HG03045 (cell line): ENCODE results near the gene SELENOK.
A peak's percentile ranks its signal among the peaks of the same experiment; 100 is the strongest.
"Not testable (repeated sequence)": the region's sequence is repeated elsewhere in the genome, so short reads cannot be mapped to it uniquely, and the experiment has no call there.

ENCODE experiments used
- ATAC-seq: cut with Tn5 transposase; IDR thresholded peaks from one replicate; pipeline ENCODE4 v1.9.1; 2021; ENCODE audit warnings: mild to moderate bottlenecking, moderate library complexity; ENCODE audit not compliant: unreplicated experiment

The SELENOK gene

DNA sequence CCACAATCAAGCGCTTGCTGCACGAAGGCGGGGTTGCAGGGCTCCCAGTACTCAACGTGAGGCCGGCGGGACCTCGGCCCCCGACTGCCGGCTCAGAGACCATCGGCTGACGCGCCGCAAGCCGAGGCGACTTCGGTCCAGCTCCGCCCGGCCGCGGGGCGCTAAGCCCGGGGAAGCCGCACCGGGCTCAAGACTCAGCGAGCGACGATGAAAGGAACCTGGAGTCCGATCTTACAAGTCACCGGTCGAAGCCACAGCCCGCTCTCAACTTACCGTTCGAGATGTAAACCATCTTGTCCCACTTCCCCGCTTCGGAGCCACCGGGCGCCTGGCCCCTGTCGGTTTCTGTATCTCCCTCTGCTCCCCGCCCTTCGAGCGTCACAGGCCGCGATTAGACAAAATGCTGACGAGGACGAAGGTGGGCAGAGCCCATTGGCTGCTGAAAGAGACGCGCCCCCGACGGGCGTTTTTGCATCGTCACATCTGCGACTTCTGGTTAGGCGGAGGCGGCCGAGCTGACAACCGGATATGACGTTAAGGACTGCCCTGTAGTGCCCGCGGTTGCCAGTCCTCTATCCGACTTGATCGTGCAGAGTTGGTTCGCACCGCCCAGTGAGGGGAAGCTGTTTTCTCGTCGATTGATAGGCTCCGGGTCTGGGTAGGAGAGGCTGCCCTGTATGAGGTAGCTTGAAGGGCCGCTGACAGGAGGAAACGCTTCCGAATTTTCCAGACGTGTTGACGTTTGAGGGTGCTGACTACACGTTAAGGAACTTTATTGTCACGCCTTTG lies at the start of gene SELENOK:
Gene SELENOK (minus strand): TSS at position 363 of the 789 bp plus-strand sequence.
- ATAC-seq: peak; percentile 96

DNA sequence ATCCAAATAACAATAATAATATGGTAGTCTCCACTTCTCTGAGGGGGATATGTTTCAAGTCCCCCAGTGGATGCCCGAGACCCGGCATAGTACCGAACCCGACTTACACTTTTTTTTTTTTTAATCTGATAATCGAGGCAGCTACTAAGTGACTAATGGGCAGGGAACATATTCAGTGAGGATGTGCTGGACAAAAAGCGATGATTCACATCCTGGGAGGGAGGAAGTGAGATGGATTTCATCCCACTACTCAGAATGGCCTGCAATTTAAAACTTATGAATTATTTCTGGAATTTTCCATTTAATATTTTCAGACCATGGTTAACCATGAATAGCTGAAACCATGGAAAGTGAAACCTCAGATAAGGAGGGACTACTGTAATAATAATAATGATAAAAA lies 49.5 kb upstream of the SELENOK start:
- no peak for ATAC-seq

DNA sequence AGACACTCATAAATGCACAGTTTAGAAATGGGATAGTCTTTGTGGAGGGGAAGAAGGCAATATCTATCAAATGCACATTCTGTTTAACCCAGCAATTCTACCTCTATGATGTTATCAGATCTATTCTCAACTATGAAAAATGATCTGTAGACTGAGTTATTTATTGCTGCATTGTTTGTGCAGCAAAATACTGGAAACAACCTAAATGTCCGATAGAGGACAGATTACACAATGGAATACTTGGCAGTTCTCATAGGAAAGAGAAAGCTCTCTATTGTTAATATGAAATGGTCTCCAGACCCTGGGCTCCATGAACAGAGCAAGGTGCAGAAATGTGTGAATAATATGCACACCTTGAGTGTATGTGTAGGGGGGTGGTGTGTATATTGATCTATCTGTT lies 49.0 kb upstream of the SELENOK start:
- ATAC-seq: no peak

DNA sequence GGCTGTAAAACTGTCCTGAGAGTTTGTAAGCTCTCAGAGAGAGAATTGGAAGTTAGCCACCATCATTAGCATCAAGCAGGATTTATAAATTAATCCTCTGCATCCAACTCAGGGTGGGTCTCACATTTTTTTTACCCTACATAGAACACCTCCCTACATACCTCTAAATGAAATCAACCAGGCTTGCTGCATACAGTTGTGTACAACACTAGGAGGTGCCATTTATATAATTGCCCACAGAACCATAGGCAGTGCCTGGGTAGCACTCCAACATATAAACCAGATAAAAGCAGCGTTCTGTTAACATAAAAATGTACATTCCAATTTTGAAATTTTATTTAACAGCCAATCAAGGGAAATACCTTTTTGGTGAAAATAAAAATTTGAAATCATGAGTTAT lies 48.2 kb upstream of the SELENOK start:
- no peak for ATAC-seq

DNA sequence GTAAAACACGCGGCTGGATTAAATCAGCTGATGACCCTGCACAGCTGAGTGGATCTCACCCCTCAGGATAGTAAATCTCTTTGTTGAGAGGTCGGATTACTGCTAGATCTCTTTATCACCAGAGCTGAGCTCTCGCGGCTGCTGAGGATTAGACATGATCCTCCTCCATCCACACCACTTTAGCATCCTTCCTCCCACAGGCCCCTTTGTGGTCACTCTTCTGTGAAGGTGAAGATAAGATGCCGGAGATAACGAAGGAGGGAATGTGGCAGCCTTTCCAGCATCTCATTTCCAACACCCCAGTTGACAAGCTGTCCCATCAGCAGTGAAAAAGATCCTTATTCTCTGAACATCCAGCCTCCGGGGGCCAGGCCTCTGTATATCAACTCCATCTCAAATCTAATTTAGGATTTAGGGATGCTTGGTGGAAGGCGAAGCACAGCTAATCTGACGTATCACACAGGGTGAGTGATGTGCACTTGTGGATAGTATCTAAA lies 47.5 kb upstream of the SELENOK start:
- no peak for ATAC-seq

DNA sequence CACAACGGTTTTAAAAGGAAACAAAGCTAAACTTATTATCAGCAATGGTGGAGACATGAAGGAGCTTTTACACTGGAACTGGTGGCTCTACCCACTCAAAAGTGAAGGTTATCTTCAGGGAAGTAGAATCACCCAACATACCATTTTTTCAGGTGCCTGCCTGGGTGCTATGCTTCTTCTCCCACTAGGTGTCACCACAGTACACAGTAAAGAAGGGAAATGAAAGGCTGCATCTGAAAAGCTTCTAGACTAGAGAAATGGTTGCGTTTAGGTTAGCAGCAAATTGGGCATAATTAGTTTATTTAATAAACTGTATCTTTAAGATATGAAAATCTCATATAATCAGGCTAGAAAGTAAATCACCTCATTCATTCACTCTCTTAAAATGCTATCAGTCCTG lies 47.0 kb upstream of the SELENOK start:
- ATAC-seq: no peak

DNA sequence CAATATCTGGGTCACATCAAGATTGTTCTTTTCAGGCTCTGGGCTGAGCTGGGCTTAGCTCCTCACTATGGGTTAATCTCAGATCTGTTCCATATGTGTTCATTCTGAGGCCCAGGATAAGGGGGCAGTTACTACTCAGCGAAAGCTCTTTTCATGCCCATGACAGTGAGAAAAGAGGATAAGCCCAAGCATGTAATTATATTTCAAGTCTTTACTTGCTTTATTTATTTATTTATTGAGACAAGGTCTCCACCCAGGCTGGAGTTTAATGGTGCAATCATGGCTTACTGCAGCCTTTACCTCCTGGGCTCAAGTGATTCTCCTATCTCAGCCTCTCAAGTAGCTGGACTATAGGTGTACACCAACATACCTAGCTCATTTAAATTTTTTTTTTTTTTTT lies 44.7 kb upstream of the SELENOK start:
- no peak for ATAC-seq

DNA sequence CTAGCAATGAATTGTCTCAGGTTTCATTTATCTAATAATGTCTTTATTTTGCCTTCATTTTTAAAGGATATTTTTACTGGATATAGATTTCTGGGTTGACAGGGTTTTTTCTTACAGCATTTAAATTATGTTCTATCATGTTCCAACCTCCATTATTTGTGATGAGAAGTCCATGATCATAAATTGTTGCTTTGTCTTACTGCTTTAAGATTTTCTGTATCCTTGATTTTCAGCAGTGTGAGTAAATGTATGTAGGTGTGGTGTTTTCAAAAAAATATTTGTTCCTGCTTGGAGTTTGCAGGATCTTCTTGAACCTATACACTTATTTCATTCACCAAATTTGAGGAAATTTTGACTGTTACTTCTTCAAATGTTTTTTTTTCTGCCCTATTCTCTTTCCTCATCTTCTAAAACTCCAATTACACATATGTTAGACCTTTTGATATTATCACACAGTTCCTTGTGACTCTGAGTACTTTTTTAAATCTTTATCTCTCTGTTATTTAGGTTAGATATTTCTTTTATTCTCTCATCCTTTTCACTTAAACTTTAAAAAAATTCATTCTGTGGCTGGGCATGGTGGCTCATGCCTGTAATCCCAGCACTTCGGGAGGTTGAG lies 43.7 kb upstream of the SELENOK start:
- no peak for ATAC-seq

DNA sequence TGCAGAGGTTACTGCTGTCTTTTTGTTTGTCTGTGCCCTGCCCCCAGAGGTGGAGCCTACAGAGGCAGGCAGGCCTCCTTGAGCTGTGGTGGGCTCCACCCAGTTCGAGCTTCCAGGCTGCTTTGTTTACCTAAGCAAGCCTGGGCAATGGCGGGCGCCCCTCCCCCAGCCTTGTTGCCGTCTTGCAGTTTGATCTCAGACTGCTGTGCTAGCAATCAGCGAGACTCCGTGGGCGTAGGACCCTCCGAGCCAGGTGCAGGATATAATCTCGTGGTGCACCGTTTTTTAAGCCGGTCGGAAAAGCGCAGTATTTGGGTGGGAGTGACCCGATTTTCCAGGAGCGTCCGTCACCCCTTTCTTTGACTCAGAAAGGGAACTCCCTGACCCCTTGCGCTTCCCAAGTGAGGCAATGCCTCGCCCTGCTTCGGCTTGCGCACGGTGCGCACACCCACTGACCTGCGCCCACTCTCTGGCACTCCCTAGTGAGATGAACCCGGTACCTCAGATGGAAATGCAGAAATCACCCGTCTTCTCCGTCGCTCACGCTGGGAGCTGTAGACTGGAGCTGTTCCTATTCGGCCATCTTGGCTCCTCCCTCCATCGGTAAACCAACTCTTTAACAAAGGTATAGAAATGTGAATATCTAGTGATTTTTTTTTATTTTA lies 35.7 kb upstream of the SELENOK start:
- not testable (repeated sequence) for ATAC-seq

DNA sequence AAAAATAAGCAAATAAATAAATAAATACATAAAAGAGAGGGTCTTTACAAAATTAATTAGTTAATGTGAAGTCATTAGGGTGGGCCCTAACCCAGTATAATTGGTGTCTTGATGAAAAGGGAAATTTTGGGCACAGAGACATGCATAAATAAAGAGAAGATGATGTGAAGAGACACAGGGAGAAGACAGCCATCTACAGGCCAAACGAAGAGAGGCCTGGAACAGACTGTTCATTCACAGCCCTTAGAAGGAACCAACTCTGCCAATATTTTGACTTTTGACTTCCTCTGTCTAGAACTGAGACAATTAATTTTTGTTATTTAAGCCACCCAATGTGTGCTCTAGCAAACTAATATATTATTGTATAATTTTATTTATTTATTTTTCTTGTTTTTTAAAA lies 29.6 kb upstream of the SELENOK start:
- ATAC-seq: no peak

DNA sequence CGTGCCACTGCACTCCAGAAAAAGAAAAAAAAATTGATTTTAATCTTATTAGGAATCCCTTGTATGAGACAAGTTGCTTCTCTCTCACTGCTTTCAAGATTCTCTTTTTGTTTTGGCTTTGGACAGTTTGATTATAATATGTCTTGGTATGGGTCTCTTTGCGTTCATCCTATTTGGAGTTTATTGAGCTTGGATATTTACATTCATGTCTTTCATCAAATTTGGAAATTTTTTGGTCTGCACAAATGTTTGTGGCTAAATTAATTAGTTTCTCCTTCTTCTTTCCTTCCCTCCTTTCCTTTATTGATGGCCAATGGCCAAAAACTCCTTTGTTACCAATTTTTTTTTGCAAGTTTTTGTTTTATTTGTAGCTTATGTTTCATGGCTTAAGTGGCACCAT lies 28.1 kb upstream of the SELENOK start:
- ATAC-seq: no peak

DNA sequence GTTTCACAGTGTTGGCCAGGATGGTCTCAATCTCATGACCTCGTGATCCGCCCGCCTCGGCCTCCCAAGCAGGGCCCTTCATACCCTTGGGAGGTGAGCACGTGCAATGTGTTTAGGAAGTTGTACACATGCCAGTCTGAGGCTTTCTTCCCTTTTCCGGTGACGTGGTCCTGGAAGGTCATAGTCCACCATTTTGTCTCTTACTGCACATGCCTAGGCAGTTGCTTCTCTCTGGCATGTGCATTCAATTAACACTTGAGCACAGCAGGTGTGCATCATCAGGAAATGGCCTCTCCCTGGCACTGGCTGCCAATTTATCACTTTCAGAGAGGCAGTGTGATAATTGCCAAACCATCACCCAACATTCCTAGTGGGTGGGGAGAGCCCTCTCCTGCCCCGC lies 21.7 kb upstream of the SELENOK start:
- ATAC-seq: no peak

DNA sequence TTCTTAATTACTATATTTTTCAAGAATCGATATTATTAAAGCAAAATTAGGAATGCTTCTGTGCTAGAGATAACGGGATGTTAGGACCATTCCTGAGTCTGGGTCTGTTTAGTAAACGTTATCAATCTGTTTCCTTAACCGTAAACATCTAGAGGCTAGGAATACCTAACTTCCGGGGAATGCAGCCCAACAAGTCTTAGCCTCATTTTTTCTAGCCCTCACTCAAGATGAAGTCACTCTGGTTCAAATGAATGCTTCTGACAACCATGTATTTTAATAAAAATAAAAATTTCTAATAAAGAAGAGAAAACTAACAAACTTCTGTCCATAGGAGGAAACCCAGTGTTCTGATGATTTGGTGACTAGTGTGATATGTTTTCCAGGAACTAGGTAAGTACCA lies 11.1 kb upstream of the SELENOK start:
- no peak for ATAC-seq

DNA sequence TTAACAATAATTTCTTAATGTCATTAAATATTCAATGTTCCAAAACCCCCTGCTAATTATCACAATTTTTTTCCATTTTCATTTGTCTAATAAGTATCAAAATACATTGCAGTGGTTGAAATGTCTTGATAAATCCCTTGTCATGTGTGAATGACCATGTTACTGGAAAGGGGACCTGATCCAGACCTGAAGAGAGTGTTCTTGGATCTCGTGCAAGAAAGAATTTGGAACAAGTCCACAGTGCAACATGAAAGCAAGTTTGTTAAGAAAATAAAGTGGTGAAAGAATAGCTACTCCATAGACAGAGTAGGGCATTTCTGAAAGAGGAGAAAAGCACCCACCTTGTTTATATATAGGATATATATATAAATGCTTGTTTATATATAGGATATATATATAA lies 10.4 kb upstream of the SELENOK start:
- ATAC-seq: no peak

DNA sequence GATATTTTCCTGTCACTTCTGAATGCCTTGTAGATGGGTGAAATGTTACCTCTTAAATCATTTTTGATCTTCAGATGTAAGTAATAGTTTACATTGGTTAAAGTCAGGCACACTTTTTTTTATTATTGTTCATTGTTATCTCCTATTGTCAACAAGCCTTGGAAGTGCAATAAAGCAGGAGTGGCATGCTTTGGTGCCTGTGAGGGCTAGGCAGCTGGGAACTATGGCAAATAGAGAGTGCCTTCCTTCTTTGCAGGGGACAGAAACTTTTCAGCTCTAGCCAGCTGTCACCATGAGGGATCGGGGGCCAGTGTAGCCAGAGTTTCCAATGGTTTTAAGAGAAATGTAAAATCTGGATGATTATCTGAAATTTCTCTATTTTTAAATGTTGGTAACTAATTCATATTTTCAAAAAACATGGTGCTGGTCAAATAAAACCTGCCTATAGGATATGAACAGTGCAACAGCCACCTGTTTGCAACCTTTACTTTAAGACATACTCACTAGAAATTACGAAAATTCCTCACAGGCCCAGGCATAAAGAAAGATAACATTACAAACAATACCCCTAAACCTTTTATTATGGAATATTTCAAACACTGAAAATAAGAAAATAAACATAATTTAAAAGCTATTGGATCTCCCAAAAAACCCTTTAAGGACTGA lies 9.1 kb upstream of the SELENOK start:
- ATAC-seq: no peak

DNA sequence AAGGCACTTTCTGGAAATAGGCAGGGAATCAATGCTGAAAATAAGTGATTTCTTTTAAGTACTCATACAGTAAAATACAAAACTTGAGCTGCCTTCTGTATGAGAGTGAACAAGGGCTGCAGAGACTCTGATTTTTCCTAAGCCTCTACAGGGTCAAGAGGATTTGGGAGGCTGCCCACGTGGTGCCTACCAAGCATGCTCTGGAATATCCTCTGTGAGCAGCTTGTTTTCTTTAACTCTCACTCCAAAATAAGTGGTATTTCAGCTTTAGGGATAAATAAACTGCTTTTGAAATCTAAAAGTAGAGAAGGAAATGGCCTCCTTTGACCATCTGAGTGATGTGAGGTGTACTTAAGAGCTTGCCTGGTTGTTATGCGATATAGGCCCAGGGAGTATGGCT lies 8.1 kb upstream of the SELENOK start:
- no peak for ATAC-seq

DNA sequence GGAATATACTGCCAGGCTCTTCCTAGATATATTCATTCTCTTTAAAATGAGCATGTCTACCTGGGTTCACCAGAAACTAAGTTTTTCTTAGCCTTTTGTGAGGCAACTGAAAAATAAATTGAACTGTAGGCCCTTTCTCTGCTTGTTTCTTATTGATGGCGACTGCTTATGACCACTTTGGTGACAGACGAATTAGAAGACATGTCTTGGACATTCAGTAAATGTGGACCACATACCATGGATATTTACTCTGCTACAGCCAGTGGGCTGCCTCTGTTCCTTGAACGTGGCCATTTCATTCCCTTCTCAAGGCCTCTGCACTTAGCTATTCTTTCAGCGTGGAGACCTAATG lies 603 bp upstream of the SELENOK start:
- no peak for ATAC-seq

DNA sequence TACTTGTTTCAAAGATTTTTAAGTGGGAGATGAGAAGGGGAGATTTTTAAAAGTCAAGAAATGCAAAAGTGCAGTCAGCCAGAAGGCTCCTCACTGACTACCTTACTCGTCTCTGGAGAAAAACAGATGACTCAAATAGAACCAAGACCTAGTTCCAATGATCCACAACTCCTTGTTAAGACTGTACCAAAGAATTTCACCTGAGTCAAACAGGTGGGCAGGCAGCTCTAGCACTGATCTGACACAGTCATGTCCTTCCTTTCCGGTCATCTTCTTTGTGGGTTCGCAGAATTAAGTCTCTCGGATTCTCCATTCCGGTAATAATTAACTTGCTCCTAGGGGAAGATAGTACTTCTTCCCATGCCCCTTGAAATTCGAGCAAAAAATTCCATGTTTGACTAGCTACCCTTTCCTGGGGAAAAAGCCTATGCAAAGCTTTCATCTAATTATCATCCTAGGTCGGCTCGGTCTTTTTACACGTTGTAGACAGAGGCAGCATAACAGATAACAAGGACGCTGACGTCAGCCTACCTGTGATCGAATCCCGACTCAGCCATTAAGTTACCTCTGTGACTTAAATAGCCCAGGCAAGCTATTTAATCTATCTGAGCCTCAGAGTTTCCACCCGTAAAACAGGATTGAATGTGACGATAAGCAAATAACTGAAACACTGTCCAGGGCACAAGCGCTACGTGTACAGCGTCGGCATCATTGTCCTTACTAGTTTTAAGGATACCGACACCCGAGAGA lies 758 bp downstream of the SELENOK start:
- ATAC-seq: no peak

DNA sequence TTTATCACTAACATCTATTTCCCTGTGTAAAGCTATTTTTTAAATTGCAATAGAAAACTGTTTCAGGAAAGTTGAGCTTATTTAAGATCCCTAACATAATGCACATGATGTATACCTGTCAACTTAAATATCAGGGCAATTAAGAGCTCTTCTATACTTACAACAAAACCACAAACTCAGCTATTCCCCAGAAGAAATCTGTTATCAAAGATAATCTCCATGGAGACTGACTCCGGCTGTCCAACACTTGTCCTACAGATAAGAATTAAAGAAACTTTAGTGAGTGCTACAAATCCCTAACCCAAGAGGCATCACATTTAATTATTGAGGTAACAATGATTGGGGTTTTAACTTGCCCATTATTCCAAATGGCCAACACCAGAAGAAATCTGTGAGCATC lies 3.4 kb downstream of the SELENOK start:
- ATAC-seq: no peak

DNA sequence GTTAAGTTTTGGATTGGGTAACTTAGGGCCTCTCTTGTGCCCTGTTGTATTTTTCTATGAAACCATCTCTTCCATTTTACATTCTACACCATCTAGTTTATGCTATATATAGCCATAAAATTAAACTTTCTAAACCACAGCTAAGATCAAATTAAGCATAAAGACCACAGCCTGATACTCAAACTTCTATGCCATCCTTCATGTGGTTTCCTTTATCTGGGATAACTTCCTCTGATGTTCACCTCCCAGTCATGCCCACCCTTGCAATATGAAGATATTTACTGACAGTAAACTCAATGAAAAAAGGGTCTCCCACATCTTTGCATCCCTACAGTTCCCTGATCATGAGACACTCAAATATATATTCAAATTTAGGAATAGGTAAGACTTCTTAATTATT lies 4.2 kb downstream of the SELENOK start:
- no peak for ATAC-seq

DNA sequence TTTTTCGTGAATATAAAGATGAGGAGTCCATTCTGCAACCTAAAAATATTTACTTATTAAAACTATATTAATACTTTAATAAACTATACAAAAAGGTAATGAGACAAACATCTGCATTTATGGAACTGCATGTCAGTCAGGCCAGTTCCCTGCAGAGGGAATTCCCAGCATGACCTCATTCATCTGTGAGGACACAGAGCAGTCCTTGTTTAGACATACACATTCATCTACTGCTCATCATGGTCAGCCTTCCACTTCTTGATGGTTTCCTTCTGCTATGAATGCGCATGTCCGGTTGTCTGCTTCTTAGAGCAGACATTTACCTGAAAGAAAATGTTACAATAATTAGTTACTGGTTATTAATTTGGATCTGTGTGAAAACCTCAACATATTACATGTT lies 6.4 kb downstream of the SELENOK start:
- no peak for ATAC-seq
